MM.1S (cell line): ENCODE data around the gene DMAC2.
A peak's percentile ranks its signal among the peaks of the same experiment; 100 is the strongest.

Source experiments
- DNase-seq: peaks from one replicate; pipeline ENCODE4 v3.0.0-alpha.2; 2015
- H2AFZ ChIP-seq: fragments of 300-600 bp; sonication (generic); 2 replicates; pipeline ENCODE4 v1.6.0; 2016; ENCODE audit warnings: antibody characterized with exemption, low read length
- H3F3A ChIP-seq: fragments of 300-600 bp; sonication (generic); 2 replicates; pipeline ENCODE4 v1.6.1; 2016; ENCODE audit warnings: mild to moderate bottlenecking, antibody characterized with exemption, low read length, moderate library complexity, mixed read lengths; ENCODE audit not compliant: insufficient read depth
- H3K27ac ChIP-seq: fragments of 300-600 bp; sonication (generic); 2 replicates; pipeline ENCODE4 v1.5.1; 2016; ENCODE audit warnings: mild to moderate bottlenecking, low read length
- H3K27me3 ChIP-seq: fragments of 300-600 bp; sonication (generic); replicated peaks from 2 replicates; pipeline ENCODE4 v1.6.0; 2016; ENCODE audit warnings: low read length; ENCODE audit not compliant: insufficient read depth
- H3K36me3 ChIP-seq: fragments of 300-600 bp; sonication (generic); replicated peaks from 2 replicates; pipeline ENCODE4 v1.6.1; 2016; ENCODE audit warnings: mild to moderate bottlenecking, low read length, mixed read lengths; ENCODE audit not compliant: insufficient read depth
- H3K4me1 ChIP-seq: fragments of 300-600 bp; sonication (generic); 2 replicates; pipeline ENCODE4 v1.6.1; 2016; ENCODE audit warnings: low read length, mixed read lengths
- H3K4me2 ChIP-seq: fragments of 300-600 bp; sonication (generic); 2 replicates; pipeline ENCODE4 v1.6.0; 2016; ENCODE audit warnings: low read depth, low read length
- H3K4me3 ChIP-seq: fragments of 300-600 bp; sonication (generic); 2 replicates; pipeline ENCODE4 v1.5.1; 2016; ENCODE audit warnings: low read length, mixed read lengths
- H3K79me2 ChIP-seq: fragments of 300-600 bp; sonication (generic); 2 replicates; pipeline ENCODE4 v1.6.1; 2016; ENCODE audit warnings: mixed run types, low read length, mixed read lengths
- H3K9ac ChIP-seq: fragments of 300-600 bp; sonication (generic); 2 replicates; pipeline ENCODE4 v1.6.1; 2016; ENCODE audit warnings: low read length, mixed read lengths
- H3K9me2 ChIP-seq: fragments of 300-600 bp; sonication (generic); replicated peaks from 2 replicates; pipeline ENCODE4 v1.6.1; 2016; ENCODE audit warnings: mild to moderate bottlenecking, low read length, mixed read lengths; ENCODE audit not compliant: insufficient read depth
- H3K9me3 ChIP-seq: fragments of 300-600 bp; sonication (generic); replicated peaks from 2 replicates; pipeline ENCODE4 v1.6.1; 2016; ENCODE audit warnings: mild to moderate bottlenecking, low read length, mixed read lengths; ENCODE audit not compliant: insufficient read depth
- H4K20me1 ChIP-seq: fragments of 300-600 bp; sonication (generic); 2 replicates; pipeline ENCODE4 v1.6.1; 2016; ENCODE audit warnings: mild to moderate bottlenecking, low read length, moderate library complexity, mixed read lengths; ENCODE audit not compliant: insufficient read depth
- CTCF ChIP-seq: fragments of 300-600 bp; sonication (generic); IDR thresholded peaks from 2 replicates; pipeline ENCODE4 v1.5.1; 2016; ENCODE audit warnings: antibody characterized with exemption, low read length, mixed read lengths
- EZH2 ChIP-seq: fragments of 300-600 bp; sonication (generic); optimal IDR thresholded peaks from 2 replicates; pipeline ENCODE3; 2017; ENCODE audit warnings: low read depth, mild to moderate bottlenecking, antibody characterized with exemption, low read length, mixed read lengths
- EZH2phosphoT487 ChIP-seq: fragments of 300-600 bp; sonication (generic); IDR thresholded peaks from 2 replicates; pipeline ENCODE4 v1.6.1; 2018; ENCODE audit warnings: antibody characterized with exemption, low read length

The DMAC2 gene

GRCh38 chr19:41457241-41457640, 17.5 kb upstream of the DMAC2 start:
- H3K27ac ChIP-seq: 0 out of 2 replicates have a peak overlapping the region, but pooled peaks have one; percentile 12
- H3K9me3 ChIP-seq: no peaks in the 10 kb centered on the region
- H3K9me2 ChIP-seq: no peaks in the 10 kb centered on the region
- DNase-seq: peak; percentile 82
- H3K79me2 ChIP-seq: no peaks in the 10 kb centered on the region
- H3F3A ChIP-seq: peaks cover 8% of the 10 kb centered on the region; the same call in 1 of the 2 replicates
- H2AFZ ChIP-seq: no peak overlapping the region
- no peaks in the 10 kb centered on the region for H4K20me1 ChIP-seq
- H3K9ac ChIP-seq: no peak overlapping the region
- H3K36me3 ChIP-seq: no peaks in the 10 kb centered on the region
- H3K4me1 ChIP-seq: peaks cover 17% of the 10 kb centered on the region
- H3K27me3 ChIP-seq: no peaks in the 10 kb centered on the region
- TF ChIP-seq EZH2: no peak
- no peak for TF ChIP-seq EZH2phosphoT487
- no peak for TF ChIP-seq CTCF
- H3K4me3 ChIP-seq: no peak overlapping the region
- H3K4me2 ChIP-seq: peak overlapping the region; percentile 15

- Histone ChIP-seq H3K27me3 (no peaks in the 10 kb centered on the region), H4K20me1 (no peaks in the 10 kb centered on the region), H3F3A (peaks cover 8% of the 10 kb centered on the region; the same call in 1 of the 2 replicates), H3K4me1 (peaks cover 17% of the 10 kb centered on the region), H3K9me3 (no peaks in the 10 kb centered on the region), H3K27ac (no peak overlapping the region), H3K36me3 (no peaks in the 10 kb centered on the region), H3K4me3 (no peak overlapping the region), H3K9ac (no peak overlapping the region), H3K9me2 (no peaks in the 10 kb centered on the region), H3K79me2 (no peaks in the 10 kb centered on the region), H3K4me2 (no peak overlapping the region), H2AFZ (no peak overlapping the region)
- DNase-seq: no peak
- TF ChIP-seq EZH2phosphoT487 (no peak), CTCF (no peak), EZH2 (no peak)
These were observed 16.7 kb upstream of the DMAC2 start for GRCh38 chr19:41456342-41456918.

GRCh38 chr19:41455936-41456335, 16.2 kb upstream of the DMAC2 start:
- TF ChIP-seq EZH2 (no peak), EZH2phosphoT487 (no peak), CTCF (no peak)
- no peaks in the 10 kb centered on the region for H3K9me3 ChIP-seq
- no peak overlapping the region for H3K9ac ChIP-seq
- H3K36me3 ChIP-seq: no peaks in the 10 kb centered on the region
- peaks cover 17% of the 10 kb centered on the region for H3K4me1 ChIP-seq
- H3K27me3 ChIP-seq: no peaks in the 10 kb centered on the region
- peaks cover 8% of the 10 kb centered on the region; the same call in 1 of the 2 replicates for H3F3A ChIP-seq
- no peak for DNase-seq
- H2AFZ ChIP-seq: no peak overlapping the region
- H3K4me3 ChIP-seq: no peak overlapping the region
- H3K9me2 ChIP-seq: no peaks in the 10 kb centered on the region
- H3K79me2 ChIP-seq: no peaks in the 10 kb centered on the region
- H4K20me1 ChIP-seq: no peaks in the 10 kb centered on the region
- no peak overlapping the region for H3K4me2 ChIP-seq
- H3K27ac ChIP-seq: no peak overlapping the region
